Parathyroid adenoma (tissue), 2 donors: ENCODE data around the gene HEXD.

ENCODE experiments used
- H2AFZ ChIP-seq: fragments of 300-600 bp; sonication (generic); one replicate; pipeline ENCODE4 v1.7.0; 2017; ENCODE audit warnings: antibody characterized with exemption, mild to moderate bottlenecking
- H3K27ac ChIP-seq: fragments of 300-600 bp; sonication (generic); one replicate; pipeline ENCODE4 v1.7.0; 2017
- H3K27me3 ChIP-seq: fragments of 300-600 bp; sonication (generic); one replicate; pipeline ENCODE4 v1.7.0; 2017; ENCODE audit warnings: low read length; ENCODE audit not compliant: control insufficient read depth, insufficient read depth
- H3K36me3 ChIP-seq: fragments of 300-600 bp; sonication (generic); one replicate; pipeline ENCODE4 v1.7.0; 2017; ENCODE audit warnings: low read length; ENCODE audit not compliant: control insufficient read depth, insufficient read depth
- H3K4me1 ChIP-seq: fragments of 300-600 bp; sonication (generic); one replicate; pipeline ENCODE4 v1.7.0; 2017; ENCODE audit warnings: control low read depth
- H3K4me2 ChIP-seq: fragments of 300-600 bp; sonication (generic); one replicate; pipeline ENCODE4 v1.7.0; 2017; ENCODE audit warnings: low read length
- H3K4me3 ChIP-seq: fragments of 300-600 bp; sonication (generic); one replicate; pipeline ENCODE4 v1.7.0; 2017; ENCODE audit warnings: low read depth, low read length
- H3K79me2 ChIP-seq: fragments of 300-600 bp; sonication (generic); one replicate; pipeline ENCODE4 v1.7.0; 2017; ENCODE audit warnings: control low read depth
- H3K9ac ChIP-seq: fragments of 300-600 bp; sonication (generic); one replicate; pipeline ENCODE4 v1.7.0; 2017; ENCODE audit warnings: mild to moderate bottlenecking
- H3K9me3 ChIP-seq: fragments of 300-600 bp; sonication (generic); one replicate; pipeline ENCODE4 v1.7.0; 2017; ENCODE audit warnings: low read length; ENCODE audit not compliant: control insufficient read depth
- CTCF ChIP-seq: fragments of 300-600 bp; sonication (generic); IDR thresholded peaks from one replicate; pipeline ENCODE4 v1.7.0; 2017; ENCODE audit warnings: antibody characterized with exemption, mild to moderate bottlenecking
- donor health status: primary hyperparathyroidism.

Gene HEXD

GRCh38 chr17:82470065-82470464, 51.9 kb downstream of the HEXD start:
- Histone ChIP-seq H3K27me3 (no peaks in the 10 kb centered on the region), H3K79me2 (peaks cover 2% of the 10 kb centered on the region), H3K4me2 (no peak overlapping the region), H3K4me3 (no peak overlapping the region), H3K9me3 (no peaks in the 10 kb centered on the region), H3K4me1 (no peaks in the 10 kb centered on the region), H3K9ac (no peak overlapping the region), H2AFZ (no peak overlapping the region), H3K36me3 (no peaks in the 10 kb centered on the region), H3K27ac (no peak overlapping the region)
- TF ChIP-seq CTCF, result no peak

DNA sequence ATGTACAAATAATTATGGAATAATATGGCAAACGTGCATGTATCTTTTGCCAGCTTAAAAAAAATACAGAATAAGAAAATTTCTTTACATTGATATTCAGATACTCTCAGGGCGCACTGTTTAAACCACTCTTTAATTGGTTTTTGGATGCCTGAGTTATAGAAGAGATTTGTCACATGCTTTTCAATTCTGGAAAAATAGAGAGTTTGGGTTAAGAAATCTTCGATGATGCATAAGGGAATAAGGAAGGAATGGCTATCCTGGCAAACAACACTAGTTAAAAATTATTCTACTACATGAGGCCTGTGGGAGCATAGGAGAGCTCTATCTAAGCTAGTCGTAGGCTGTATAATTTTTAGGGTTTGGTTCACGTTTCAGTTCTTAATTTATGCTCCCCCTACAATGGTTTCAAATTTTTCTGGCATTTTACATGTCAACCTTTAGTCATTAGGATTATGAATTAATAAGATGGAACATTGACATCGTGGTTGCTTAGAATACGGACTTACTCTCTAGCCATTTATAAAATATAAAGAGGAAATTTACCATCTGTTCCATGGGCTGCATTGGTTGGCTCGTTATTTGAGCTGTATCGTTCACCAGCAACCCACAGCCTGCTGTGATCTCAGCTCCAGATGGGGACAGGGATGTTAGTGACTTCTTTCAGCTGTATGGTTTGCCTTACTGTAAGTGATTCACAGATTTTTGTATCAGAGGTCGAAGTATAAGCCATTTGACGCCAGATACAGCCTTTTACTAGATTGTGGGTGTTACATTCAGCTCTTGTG, 56.3 kb downstream of the HEXD start:
- H3K27me3 ChIP-seq, result no peaks in the 10 kb centered on the region
- H3K27ac ChIP-seq, result no peak overlapping the region
- no peaks in the 10 kb centered on the region for H3K9me3 ChIP-seq
- no peak for TF ChIP-seq CTCF
- no peak overlapping the region for H3K4me3 ChIP-seq
- H3K79me2 ChIP-seq, result no peaks in the 10 kb centered on the region
- no peak overlapping the region for H3K9ac ChIP-seq
- no peaks in the 10 kb centered on the region for H3K36me3 ChIP-seq
- H3K4me2 ChIP-seq, result no peak overlapping the region
- no peaks in the 10 kb centered on the region for H3K4me1 ChIP-seq
- H2AFZ ChIP-seq, result no peak overlapping the region

DNA sequence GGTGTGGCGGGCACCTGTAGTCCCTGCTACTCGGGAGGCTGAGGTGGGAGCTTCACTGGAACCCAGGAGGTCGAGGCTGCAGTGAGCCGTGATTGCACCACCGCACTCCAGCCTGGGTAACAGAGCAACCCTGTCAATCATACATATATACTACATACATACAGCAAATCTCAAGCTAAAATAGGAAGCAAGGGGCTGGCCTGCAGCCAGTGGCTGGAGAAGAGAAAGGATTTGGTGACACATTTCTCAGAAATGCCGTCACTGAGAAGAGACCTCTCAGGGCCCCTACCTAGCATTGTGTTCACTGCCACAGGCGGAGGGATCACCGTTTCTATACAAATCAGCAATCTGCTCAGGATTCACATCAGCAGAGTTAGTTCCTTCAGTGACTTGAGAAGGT, 57.3 kb downstream of the HEXD start:
- H3K4me2 ChIP-seq, result no peak overlapping the region
- H3K27me3 ChIP-seq, result no peaks in the 10 kb centered on the region
- no peaks in the 10 kb centered on the region for H3K79me2 ChIP-seq
- no peaks in the 10 kb centered on the region for H3K36me3 ChIP-seq
- no peak overlapping the region for H2AFZ ChIP-seq
- H3K4me3 ChIP-seq, result no peak overlapping the region
- H3K27ac ChIP-seq, result no peak overlapping the region
- no peaks in the 10 kb centered on the region for H3K4me1 ChIP-seq
- no peak overlapping the region for H3K9ac ChIP-seq
- no peaks in the 10 kb centered on the region for H3K9me3 ChIP-seq
- TF ChIP-seq CTCF, result no peak

DNA sequence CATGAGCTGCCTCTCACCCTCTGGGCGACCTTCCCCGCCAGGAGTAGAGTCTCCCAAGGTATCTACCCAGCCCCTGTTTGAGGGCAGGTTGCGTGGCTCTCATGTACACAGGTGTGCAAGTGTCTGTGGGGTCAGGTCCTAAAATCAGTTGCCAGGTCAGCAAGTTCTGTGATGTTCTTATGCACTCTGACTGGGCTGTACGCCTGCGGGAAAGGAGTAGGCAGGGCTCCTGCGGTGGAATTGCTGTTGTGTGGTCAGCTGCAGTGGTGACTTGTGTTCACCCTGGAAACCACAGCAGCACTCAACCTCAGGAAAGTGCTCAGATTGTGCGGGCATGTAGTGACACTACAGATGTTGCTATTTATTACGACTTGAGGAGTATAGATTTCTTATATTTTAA, 59.8 kb downstream of the HEXD start:
- no peak overlapping the region for H2AFZ ChIP-seq
- no peak overlapping the region for H3K4me3 ChIP-seq
- H3K27ac ChIP-seq, result no peak overlapping the region
- no peak for TF ChIP-seq CTCF
- H3K4me1 ChIP-seq, result no peaks in the 10 kb centered on the region
- no peaks in the 10 kb centered on the region for H3K79me2 ChIP-seq
- no peaks in the 10 kb centered on the region for H3K27me3 ChIP-seq
- H3K36me3 ChIP-seq, result no peaks in the 10 kb centered on the region
- H3K4me2 ChIP-seq, result no peak overlapping the region
- no peak overlapping the region for H3K9ac ChIP-seq
- no peaks in the 10 kb centered on the region for H3K9me3 ChIP-seq

DNA sequence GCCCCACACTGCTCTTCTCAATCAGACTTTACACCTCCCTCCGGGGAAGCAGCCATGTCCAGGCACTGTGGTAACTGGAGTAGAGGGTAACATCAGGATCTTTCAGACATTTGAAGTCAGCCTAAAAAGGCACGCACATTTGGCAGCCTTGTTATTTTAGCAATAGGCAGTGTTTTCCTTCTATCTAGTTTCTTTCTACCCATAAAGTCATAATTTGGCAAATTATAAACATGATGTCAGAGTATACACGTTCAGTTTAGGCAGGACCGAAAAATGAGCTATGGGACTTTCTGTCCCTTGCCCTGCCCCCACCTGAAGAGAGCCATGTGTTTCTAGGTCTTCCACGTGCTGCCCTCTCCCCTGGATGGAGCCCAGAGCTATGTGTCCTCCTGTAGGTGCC, 61.5 kb downstream of the HEXD start:
- Histone ChIP-seq H3K9ac (no peak overlapping the region), H3K79me2 (no peaks in the 10 kb centered on the region), H3K9me3 (no peaks in the 10 kb centered on the region), H3K4me2 (no peak overlapping the region), H3K4me1 (no peaks in the 10 kb centered on the region), H3K27ac (no peak overlapping the region), H2AFZ (no peak overlapping the region), H3K4me3 (no peak overlapping the region), H3K36me3 (no peaks in the 10 kb centered on the region), H3K27me3 (no peaks in the 10 kb centered on the region)
- no peak for TF ChIP-seq CTCF
